SK-MEL-5 (cell line): ENCODE results near the gene CD82. TPM values are rescaled to one million over a fixed set of nuclear protein-coding genes. Genes with fewer than 3 reads are reported as not detected.
"Not testable (repeated sequence)": the region's sequence is repeated elsewhere in the genome, so short reads cannot be mapped to it uniquely, and the experiment has no call there.

Source experiments
- DNase-seq: peaks from one replicate; pipeline ENCODE4 v3.0.0-alpha.2; 2016; ENCODE audit warnings: low read depth, low spot score
- in situ Hi-C: cut with HindIII; loops from 2 replicates; pipeline ENCODE4 v1.10.0; 2016; ENCODE audit warnings: low sequenced_read_pairs, high pct_unique_total_duplicates, low pct_unique_long_range_greater_than_20kb
- total RNA-seq: library from RNA; depleted of rRNA; stranded (reverse); fragments of >200 nt; shearing (Covaris generic); gene quantifications from 2 replicates; pipeline ENCODE4 v1.2.3, GENCODE V29; 2014

Gene CD82
- total RNA-seq, 1 experiment from 2014 or later, result 9.1 TPM

DNA sequence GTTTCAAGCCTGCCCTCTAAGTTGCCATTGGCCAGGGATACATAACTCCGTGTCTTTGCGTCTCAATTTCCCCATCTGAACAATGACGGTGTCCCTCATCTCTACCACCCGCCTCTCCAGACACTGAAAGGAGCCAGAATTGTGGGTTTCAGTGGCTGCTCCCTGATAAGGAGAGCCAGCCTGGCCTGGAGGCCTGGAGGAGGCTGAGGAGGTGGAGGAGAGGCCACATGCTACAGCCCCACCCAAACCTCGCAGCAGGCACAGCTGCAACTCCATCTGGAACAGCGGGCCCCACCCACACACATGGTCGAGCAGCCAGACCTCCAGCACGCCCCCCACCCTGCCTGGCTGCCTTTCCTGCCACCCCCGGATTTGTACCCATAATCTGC lies 34.4 kb upstream of the CD82 start:
- in situ Hi-C loops, result no loop called here
- DNase-seq, result no peak

- in situ Hi-C loops, result no loop called here
- DNase-seq, result no peak
Measured at GRCh38 chr11:44531636-44532035, 33.8 kb upstream of the CD82 start.

- no peak for DNase-seq
- in situ Hi-C loops, result no loop called here
Measured at GRCh38 chr11:44532809-44533208, 32.7 kb upstream of the CD82 start.

DNA sequence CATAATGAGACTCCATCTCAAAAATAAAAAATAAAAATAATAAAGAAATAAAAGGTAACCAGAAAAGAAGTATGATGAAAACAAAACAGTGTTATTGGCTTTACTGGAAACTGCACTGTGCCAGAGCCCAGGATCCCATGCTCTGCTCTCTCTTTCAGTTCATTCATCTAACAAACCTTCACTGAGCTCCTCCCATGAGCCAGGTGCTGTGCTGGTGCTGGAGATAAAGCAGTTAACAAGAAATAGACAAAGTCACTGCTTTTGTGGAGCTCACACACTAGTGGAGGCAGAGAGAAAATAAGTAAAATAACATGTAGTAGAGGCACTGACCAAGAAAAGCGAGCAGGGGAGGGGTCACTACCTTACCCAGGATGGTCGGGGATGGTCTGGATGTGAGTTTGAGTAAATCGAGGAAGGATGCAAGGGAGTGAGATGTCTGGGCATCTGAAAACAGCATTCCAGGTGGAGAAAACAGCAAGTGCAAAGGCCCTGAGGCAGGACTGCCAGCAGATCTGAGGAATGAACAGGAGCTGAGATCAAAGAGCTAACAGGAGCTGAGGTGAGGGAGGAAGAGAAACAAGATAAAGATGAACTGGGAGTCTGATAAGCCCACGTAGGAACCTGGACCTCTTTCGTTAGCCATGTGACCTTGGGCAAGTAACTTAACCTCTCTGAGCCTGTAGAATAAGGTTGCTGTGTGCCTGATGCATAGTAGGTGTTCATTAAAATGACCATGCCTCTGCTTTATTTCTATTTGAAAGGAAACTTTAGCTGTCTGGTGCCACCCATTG lies 31.3 kb upstream of the CD82 start:
- in situ Hi-C loops, result no loop called here
- DNase-seq, result no peak

GRCh38 chr11:44535191-44535980 lies 30.1 kb upstream of the CD82 start:
- no peak for DNase-seq
- in situ Hi-C loops, result no loop called here

DNA sequence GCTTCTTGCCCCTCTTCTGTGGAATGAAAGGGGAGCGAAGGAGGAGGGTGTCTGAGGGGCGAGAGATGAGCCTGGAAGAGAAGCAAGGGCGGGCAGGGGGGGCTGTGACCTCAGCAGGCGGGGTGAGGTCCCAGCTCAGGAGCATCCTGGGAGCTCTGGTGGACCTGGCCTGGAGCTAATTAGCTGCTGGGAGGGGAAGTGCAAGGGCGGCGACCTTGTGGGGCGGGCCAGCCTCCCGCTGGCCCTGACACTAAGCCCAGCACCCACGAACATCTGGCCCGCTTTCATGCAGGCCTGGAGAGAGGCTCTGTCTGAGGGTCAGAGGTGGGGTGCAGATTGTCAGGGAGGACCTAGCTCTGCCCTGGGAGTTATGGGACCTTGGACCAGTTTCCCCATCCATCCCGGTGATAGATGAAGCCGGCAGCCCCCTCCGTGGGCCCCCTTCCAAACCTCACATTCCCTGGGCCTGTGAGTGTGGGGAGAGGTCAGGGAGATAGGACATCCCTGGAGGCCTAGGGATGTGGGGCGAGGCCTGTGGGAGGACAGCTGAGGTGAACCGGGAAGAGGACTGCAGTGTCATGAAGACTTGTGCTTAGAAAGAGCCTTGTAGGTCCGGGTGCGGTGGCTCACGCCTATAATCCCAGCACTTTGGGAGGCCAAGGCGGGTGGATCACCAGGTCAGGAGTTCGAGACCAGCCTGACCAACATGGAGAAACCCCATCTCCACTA lies 28.5 kb upstream of the CD82 start:
- no peak for DNase-seq
- in situ Hi-C loops, result no loop called here

- in situ Hi-C loops, result no loop called here
- no peak for DNase-seq
Measured at GRCh38 chr11:44537679-44538078, 27.8 kb upstream of the CD82 start.

DNA sequence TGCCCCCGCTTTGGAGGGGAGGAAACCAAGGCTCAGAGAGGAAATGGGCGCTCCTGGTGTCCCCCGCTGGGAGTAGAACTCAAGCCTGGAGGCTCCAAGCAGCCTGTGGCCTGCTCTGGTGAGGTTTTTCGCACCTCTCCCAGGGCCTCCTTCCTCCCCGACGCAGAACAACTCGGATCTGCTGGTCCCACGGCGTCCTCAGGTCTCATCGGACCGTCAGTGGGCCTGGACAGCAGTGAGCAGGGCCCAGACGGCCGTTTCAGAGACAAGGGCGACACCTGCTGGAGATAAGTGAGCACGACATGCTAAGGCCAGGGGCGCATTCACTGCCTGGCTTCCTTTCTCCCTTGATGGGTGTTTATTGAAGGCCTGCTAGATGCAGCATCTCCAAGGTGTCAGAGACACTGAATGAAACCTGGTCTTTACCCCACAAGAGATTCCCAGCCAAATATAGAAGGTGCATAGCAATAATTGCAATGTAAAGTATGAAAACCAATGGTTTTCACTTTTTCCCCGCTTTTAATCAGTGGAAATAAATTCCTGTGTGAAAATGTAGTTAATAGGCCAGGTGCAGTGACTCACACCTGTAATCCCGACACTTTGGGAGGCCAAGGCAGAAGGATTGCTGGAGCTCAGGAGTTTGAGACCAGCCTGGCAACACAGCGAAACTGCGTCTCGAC lies 26.9 kb upstream of the CD82 start:
- in situ Hi-C loops, result no loop called here
- peak; percentile 81 for DNase-seq

GRCh38 chr11:44539971-44540370 lies 25.5 kb upstream of the CD82 start:
- in situ Hi-C loops, result no loop called here
- no peak for DNase-seq

GRCh38 chr11:44540667-44541066 lies 24.8 kb upstream of the CD82 start:
- DNase-seq, result no peak
- in situ Hi-C loops, result no loop called here

- DNase-seq, result peak; percentile 18
- in situ Hi-C loops, result no loop called here
Measured at GRCh38 chr11:44542372-44542771, 23.1 kb upstream of the CD82 start.

- in situ Hi-C loops, DNase-seq: not testable (repeated sequence)
Measured at GRCh38 chr11:44546984-44547383, 18.5 kb upstream of the CD82 start.

DNA sequence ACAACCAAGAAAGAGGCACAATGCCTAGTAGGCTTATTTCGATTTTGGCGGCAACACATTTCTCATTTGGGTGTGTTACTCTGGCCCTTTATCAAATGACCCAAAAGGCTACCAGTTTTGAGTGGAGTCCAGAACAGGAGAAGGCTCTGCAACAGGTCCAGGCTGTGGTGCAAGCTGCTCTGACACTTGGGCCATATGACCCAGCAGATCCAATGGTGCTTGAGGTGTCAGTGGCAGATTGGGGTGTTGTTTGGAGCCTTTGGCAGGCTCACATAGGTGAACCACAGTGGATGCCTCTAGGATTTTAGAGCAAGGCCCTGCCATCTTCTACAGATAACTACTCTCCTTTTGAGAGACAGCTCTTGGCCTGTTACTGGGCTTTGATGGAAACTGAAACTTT lies 17.9 kb upstream of the CD82 start:
- in situ Hi-C loops, DNase-seq: not testable (repeated sequence)

DNA sequence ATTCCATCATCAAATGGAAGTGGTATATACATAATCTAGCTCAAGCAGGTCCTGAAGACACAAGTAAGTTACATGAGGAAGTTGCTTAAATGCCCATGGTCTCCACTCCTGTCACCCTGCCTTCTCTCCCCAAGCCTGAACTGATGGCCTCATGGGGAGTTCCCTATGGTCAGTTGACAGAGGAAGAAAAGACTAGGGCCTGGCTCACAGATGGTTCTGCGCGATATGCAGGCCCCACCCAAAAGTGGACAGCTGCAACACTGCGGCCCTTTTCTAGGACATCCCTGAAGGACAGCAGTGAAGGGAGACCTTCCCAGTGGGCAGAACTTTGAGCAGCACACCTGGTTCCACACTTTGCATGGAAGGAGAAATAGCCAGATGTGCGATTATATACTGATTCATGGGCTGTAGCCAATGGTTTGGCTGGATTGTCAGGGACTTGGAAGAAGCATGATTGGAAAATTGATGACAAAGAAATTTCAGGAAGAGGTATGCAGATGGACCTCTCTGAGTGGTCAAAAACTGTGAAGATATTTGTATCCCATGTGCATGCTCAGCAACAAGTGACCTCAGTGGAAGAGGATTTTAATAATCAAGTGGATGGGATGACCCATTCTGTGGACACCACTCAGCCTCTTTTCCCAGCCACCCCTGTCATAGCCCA lies 17.3 kb upstream of the CD82 start:
- in situ Hi-C loops, result no loop called here

GRCh38 chr11:44548961-44549749 lies 16.3 kb upstream of the CD82 start:
- DNase-seq, in situ Hi-C loops: not testable (repeated sequence)

More for the DNA sequence above, 17.3 kb upstream of the CD82 start:
- DNase-seq, result no peak

- in situ Hi-C loops, result no loop called here
- no peak for DNase-seq
Measured at GRCh38 chr11:44550123-44550522, 15.3 kb upstream of the CD82 start.
